Measurements from ENCODE around the gene PTPRE. TPM values are rescaled to one million over a fixed set of nuclear protein-coding genes. Genes with fewer than 3 reads are reported as not detected.

PTPRE gene
- total RNA-seq, 1 experiment from 2014 or later = 20.4 TPM

DNA sequence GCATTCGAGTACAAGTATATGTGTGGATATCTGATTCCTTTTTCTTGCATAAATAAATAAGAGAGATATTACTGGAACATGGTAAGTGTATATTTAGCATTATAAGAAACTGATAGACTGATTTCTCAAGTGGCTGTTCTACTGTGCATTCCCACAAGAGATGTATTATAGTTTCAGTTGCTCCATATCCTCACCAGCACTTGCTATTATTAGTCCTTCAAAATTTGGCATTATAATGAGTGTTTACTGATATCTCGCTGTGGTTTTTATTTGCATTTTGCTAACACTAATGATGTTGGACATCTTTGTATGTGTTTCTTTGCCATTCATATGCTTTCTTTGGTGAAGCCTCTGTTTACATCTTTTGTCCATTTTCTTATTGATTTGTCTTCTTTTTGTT, 9.7 kb upstream of the PTPRE start:
- no peak overlapping the region for H3K9ac ChIP-seq (ENCODE audit: low read length)
- no peak overlapping the region for H2AFZ ChIP-seq (ENCODE audit: low read length)
- no peaks in the 10 kb centered on the region for H4K20me1 ChIP-seq (ENCODE audit: insufficient read depth, low read depth, low read length)
- no peaks in the 10 kb centered on the region for H3K27me3 ChIP-seq (ENCODE audit: low read length)
- DNase-seq = no peak
- no peaks in the 10 kb centered on the region for H3K36me3 ChIP-seq (ENCODE audit: insufficient read depth, low read length)
- no peak overlapping the region for H3K4me3 ChIP-seq (ENCODE audit: low read length)
- no peak overlapping the region for H3K4me2 ChIP-seq (ENCODE audit: low read depth, low read length, poor library complexity, severe bottlenecking)
- H3K4me1 ChIP-seq (ENCODE audit: low read length) = no peaks in the 10 kb centered on the region
- no peaks in the 10 kb centered on the region for H3K9me2 ChIP-seq (replicated peaks; ENCODE audit: insufficient read depth, low read length)
- H3K9me3 ChIP-seq (ENCODE audit: low read length) = no peaks in the 10 kb centered on the region
- no peaks in the 10 kb centered on the region for H3K79me2 ChIP-seq (ENCODE audit: low read length)
- H3K27ac ChIP-seq (ENCODE audit: low read length) = no peak overlapping the region

DNA sequence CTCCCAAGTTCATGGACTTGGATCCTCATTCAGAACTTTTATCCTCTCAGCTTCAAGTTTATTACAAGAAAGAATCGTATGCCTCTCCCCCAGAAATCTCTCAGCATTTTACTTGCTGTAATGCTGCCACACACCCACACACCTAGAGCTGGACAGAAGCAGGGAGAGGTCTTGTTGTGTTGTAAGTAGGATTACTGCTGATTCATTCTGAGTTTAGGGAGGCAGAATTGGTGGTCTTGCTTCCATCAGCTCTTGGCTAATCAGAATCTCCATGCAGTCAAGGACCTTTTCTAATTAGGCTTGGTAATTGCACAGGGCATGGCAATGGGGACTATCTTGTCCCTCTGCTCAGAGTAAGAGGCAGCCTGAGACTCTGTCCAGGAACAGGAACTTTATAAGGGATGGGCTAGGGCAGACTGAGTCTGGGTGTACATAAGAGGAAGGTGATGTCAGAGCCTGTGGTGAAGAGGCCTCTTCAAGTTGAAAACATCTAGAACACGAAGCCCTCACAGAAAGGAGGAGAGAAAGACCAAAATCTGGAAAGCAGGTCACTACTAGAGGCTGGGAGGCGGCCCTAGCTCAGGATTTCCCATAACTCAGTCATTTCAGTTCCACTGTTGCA, 7.0 kb upstream of the PTPRE start:
- Histone ChIP-seq H3K9me3 (ENCODE audit: low read length) (no peaks in the 10 kb centered on the region), H4K20me1 (ENCODE audit: insufficient read depth, low read depth, low read length) (no peaks in the 10 kb centered on the region), H3K36me3 (ENCODE audit: insufficient read depth, low read length) (no peaks in the 10 kb centered on the region), H2AFZ (ENCODE audit: low read length) (no peak overlapping the region), H3K9me2 (replicated peaks; ENCODE audit: insufficient read depth, low read length) (no peaks in the 10 kb centered on the region), H3K9ac (ENCODE audit: low read length) (no peak overlapping the region), H3K27ac (ENCODE audit: low read length) (no peak overlapping the region), H3K79me2 (ENCODE audit: low read length) (no peaks in the 10 kb centered on the region), H3K4me3 (ENCODE audit: low read length) (no peak overlapping the region), H3K4me1 (ENCODE audit: low read length) (no peaks in the 10 kb centered on the region), H3K4me2 (ENCODE audit: low read depth, low read length, poor library complexity, severe bottlenecking) (no peak overlapping the region), H3K27me3 (ENCODE audit: low read length) (no peaks in the 10 kb centered on the region)
- no peak for DNase-seq

DNA sequence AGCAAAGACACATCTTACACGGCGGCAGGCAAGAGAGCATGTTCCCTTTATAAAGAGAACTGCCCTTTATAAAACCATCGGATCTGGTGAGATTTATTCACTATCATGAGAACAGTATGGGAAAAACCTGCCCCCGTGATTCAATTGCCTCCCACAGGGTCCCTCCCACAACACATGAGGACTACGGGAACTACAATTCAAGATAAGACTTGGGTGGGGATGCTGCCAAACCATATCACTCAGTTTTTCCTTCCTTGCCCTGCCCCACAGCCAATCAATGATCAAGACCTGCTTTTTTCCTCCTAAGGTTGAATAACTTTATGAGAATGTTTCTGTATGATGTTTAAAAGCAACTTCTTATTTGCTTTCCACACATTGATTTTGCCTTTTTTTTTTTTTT, 3.1 kb upstream of the PTPRE start:
- Histone ChIP-seq H4K20me1 (ENCODE audit: insufficient read depth, low read depth, low read length) (no peaks in the 10 kb centered on the region), H3K27ac (ENCODE audit: low read length) (no peak overlapping the region), H3K9me2 (replicated peaks; ENCODE audit: insufficient read depth, low read length) (no peaks in the 10 kb centered on the region), H2AFZ (ENCODE audit: low read length) (no peak overlapping the region), H3K4me2 (ENCODE audit: low read depth, low read length, poor library complexity, severe bottlenecking) (no peak overlapping the region), H3K9ac (ENCODE audit: low read length) (no peak overlapping the region), H3K4me3 (ENCODE audit: low read length) (no peak overlapping the region), H3K9me3 (ENCODE audit: low read length) (no peaks in the 10 kb centered on the region), H3K4me1 (ENCODE audit: low read length) (no peaks in the 10 kb centered on the region), H3K27me3 (ENCODE audit: low read length) (no peaks in the 10 kb centered on the region), H3K79me2 (ENCODE audit: low read length) (no peaks in the 10 kb centered on the region), H3K36me3 (ENCODE audit: insufficient read depth, low read length) (no peaks in the 10 kb centered on the region)
- no peak for DNase-seq

DNA sequence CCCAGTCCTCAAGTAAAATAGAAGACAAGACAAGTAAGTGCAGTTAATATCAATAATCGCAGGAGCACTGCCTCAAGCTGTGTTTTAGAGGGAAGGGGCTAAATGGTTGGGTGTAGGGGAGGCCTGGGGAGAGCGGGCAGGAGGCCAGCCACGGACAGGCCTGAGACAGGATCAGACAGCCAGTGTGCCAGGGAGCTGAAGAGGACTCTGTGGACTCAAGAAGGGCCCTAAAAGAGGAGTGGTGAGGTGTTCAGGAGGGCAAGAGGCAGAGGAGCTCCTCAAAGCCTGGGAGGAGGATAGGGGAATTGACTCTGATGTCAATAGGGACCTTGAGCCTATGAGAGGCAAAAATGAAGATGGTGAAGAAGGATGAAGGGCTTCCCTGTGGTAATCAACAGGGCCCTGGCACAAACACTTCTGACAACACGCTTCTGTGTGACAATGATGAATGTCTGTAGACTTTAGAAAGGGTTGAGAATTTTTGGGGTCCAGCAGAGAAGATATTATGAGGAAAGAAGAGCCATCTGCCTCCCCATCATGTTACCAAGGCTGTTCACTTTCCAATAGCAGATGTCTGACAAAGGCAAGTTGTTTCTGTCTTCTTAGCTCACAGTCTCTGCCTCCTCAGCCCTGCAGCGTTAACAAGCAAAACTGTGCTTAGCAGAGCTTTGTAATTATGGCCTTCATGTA, 2.4 kb upstream of the PTPRE start:
- DNase-seq = no peak
- H3K4me2 ChIP-seq (ENCODE audit: low read depth, low read length, poor library complexity, severe bottlenecking) = no peak overlapping the region
- no peaks in the 10 kb centered on the region for H3K27me3 ChIP-seq (ENCODE audit: low read length)
- no peak overlapping the region for H3K9ac ChIP-seq (ENCODE audit: low read length)
- H3K9me3 ChIP-seq (ENCODE audit: low read length) = no peaks in the 10 kb centered on the region
- no peaks in the 10 kb centered on the region for H3K9me2 ChIP-seq (replicated peaks; ENCODE audit: insufficient read depth, low read length)
- H3K79me2 ChIP-seq (ENCODE audit: low read length) = no peaks in the 10 kb centered on the region
- H2AFZ ChIP-seq (ENCODE audit: low read length) = no peak overlapping the region
- H3K27ac ChIP-seq (ENCODE audit: low read length) = no peak overlapping the region
- H3K36me3 ChIP-seq (ENCODE audit: insufficient read depth, low read length) = no peaks in the 10 kb centered on the region
- H3K4me3 ChIP-seq (ENCODE audit: low read length) = no peak overlapping the region
- no peaks in the 10 kb centered on the region for H4K20me1 ChIP-seq (ENCODE audit: insufficient read depth, low read depth, low read length)
- H3K4me1 ChIP-seq (ENCODE audit: low read length) = no peaks in the 10 kb centered on the region

DNA sequence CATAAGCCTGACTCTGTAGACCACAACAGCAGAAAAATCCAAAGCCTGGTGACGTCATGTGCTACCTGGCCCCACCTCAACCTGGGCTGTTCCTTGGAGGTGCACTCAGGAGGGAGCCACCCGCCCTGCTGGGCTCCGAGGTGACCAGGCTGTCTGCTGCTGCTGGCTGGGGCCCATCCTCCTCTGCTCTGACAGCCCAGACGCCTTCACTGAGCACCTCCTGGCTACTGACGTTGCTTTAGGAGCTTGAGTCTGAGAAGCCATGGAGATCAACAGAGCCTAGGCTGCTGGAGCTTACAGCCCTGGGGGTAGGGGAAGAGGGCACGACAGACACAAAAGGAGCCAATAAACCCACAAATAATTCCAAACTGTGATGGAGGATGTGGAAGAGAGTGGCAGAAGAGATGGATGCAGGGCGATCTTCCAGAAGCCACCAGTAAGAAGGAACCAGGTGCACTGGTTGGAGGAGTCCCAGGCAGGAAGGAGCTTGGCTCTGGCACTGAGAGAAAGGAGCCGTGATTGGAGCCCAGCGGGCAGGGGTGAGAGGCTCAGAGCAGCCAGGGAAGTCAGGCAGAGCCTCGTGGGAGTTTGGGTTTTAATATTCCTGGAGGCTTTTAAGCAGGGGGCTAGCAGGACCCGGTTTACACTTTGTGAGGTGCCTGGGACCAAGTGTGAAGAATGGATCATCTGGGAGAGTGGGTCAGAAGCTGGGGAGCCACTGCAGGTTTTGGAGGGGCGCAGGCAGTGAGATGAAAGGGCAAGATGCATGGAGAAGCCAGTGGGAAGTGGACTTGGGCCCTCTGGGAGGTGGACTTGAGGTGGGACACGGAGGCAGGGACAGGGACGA, 1.7 kb upstream of the PTPRE start:
- no peak for DNase-seq
- no peaks in the 10 kb centered on the region for H3K4me1 ChIP-seq (ENCODE audit: low read length)
- no peak overlapping the region for H2AFZ ChIP-seq (ENCODE audit: low read length)
- no peaks in the 10 kb centered on the region for H3K9me3 ChIP-seq (ENCODE audit: low read length)
- H3K27ac ChIP-seq (ENCODE audit: low read length) = no peak overlapping the region
- H3K9ac ChIP-seq (ENCODE audit: low read length) = no peak overlapping the region
- no peak overlapping the region for H3K4me2 ChIP-seq (ENCODE audit: low read depth, low read length, poor library complexity, severe bottlenecking)
- no peaks in the 10 kb centered on the region for H3K36me3 ChIP-seq (ENCODE audit: insufficient read depth, low read length)
- H3K4me3 ChIP-seq (ENCODE audit: low read length) = no peak overlapping the region
- no peaks in the 10 kb centered on the region for H3K27me3 ChIP-seq (ENCODE audit: low read length)
- no peaks in the 10 kb centered on the region for H3K9me2 ChIP-seq (replicated peaks; ENCODE audit: insufficient read depth, low read length)
- no peaks in the 10 kb centered on the region for H4K20me1 ChIP-seq (ENCODE audit: insufficient read depth, low read depth, low read length)
- H3K79me2 ChIP-seq (ENCODE audit: low read length) = no peaks in the 10 kb centered on the region

DNA sequence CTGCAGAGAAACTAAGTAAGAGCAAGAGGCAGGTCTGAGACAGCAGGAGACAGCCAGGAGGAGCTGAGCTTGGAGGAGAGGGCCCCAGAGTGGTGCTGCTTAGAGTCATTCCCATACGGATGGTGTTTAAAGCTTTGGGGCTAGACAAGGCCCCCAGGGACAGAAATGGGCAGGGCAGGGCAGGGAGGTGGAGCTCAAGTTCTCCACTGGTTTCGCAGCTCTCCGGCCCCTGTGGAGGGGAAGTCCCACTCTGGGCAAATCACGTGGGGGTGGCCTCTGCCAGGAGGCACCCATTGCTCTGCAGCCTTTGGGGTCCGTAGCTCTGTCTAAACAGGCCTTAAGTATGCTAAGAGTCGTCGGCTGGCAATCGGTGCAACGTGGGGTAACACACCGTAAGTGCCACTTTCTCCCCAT, 1.0 kb upstream of the PTPRE start:
- Histone ChIP-seq H2AFZ (ENCODE audit: low read length) (no peak overlapping the region), H3K27ac (ENCODE audit: low read length) (no peak overlapping the region), H4K20me1 (ENCODE audit: insufficient read depth, low read depth, low read length) (no peaks in the 10 kb centered on the region), H3K79me2 (ENCODE audit: low read length) (no peaks in the 10 kb centered on the region), H3K27me3 (ENCODE audit: low read length) (no peaks in the 10 kb centered on the region), H3K4me1 (ENCODE audit: low read length) (no peaks in the 10 kb centered on the region), H3K4me3 (ENCODE audit: low read length) (no peak overlapping the region), H3K9ac (ENCODE audit: low read length) (no peak overlapping the region), H3K36me3 (ENCODE audit: insufficient read depth, low read length) (no peaks in the 10 kb centered on the region), H3K9me3 (ENCODE audit: low read length) (no peaks in the 10 kb centered on the region), H3K9me2 (replicated peaks; ENCODE audit: insufficient read depth, low read length) (no peaks in the 10 kb centered on the region), H3K4me2 (ENCODE audit: low read depth, low read length, poor library complexity, severe bottlenecking) (no peak overlapping the region)
- no peak for DNase-seq

DNA sequence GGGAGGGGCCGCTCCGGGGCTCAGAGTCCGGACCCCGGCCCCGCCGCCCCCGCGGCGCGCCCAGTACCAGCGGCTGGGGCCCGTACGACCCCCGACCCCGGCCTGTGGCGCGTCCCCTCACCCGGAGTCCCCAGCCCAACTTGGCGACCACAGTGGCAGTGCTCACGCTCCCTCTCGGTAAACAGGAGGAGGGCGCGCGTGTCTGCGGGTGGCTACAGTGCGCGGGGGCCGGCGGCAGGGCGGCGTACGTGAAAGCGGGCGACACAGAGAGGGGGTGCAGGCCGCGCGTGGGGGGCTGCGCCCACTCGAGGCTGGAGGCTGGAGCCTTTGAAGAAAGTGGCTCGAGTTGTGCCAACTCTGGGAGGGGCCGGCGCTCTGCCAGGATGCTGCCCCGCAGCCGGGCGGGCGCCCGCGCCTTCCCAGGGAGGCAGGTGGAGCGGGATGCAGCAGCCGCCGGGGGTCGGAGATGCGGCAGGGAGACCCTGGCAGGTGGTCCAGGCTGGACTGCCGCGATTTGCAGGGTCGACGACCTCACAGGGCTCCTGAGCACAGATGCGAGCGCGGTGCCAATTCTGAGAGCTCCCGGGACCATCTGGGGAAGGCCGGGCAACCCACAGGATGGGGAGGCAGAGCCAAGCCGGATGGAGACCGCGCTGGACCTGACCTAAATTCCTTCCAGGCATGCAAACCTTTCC, 655 bp downstream of the PTPRE start:
- H3K9me3 ChIP-seq (ENCODE audit: low read length) = no peaks in the 10 kb centered on the region
- no peak overlapping the region for H3K4me2 ChIP-seq (ENCODE audit: low read depth, low read length, poor library complexity, severe bottlenecking)
- H3K27me3 ChIP-seq (ENCODE audit: low read length) = no peaks in the 10 kb centered on the region
- no peaks in the 10 kb centered on the region for H3K79me2 ChIP-seq (ENCODE audit: low read length)
- H3K36me3 ChIP-seq (ENCODE audit: insufficient read depth, low read length) = no peaks in the 10 kb centered on the region
- H3K4me1 ChIP-seq (ENCODE audit: low read length) = no peaks in the 10 kb centered on the region
- H2AFZ ChIP-seq (ENCODE audit: low read length) = no peak overlapping the region
- no peak overlapping the region for H3K27ac ChIP-seq (ENCODE audit: low read length)
- no peak overlapping the region for H3K4me3 ChIP-seq (ENCODE audit: low read length)
- no peak overlapping the region for H3K9ac ChIP-seq (ENCODE audit: low read length)
- no peak for DNase-seq
- H4K20me1 ChIP-seq (ENCODE audit: insufficient read depth, low read depth, low read length) = no peaks in the 10 kb centered on the region
- no peaks in the 10 kb centered on the region for H3K9me2 ChIP-seq (replicated peaks; ENCODE audit: insufficient read depth, low read length)
